Measurements from ENCODE around the gene CCDC178. TPM values are rescaled to one million over a fixed set of nuclear protein-coding genes. Genes with fewer than 3 reads are reported as not detected.
"Not testable (repeated sequence)": the region's sequence is repeated elsewhere in the genome, so short reads cannot be mapped to it uniquely, and the experiment has no call there.

Gene CCDC178
- total RNA-seq, 1 donor from 2014 or later: 1.9 TPM

DNA sequence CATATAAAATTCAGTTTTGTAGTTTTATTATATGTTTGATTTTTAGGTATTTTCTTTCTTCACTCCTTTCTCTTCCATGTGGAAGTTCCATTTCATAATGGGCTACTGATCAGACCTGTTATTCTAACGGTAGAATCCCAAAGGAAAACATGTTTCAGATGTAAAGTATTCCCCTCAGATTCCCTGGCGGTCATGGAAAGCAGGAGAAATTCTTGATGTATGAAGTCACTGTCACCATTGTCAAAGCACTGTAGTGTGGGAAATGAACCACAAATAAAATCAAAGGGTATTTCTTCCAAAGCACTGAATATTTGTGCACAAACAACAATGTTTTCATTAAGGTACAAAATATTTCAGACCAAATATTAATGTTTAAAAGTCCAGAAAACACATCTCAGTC, 430.4 kb downstream of the CCDC178 start:
- DNase-seq (ENCODE audit: low spot score): no peak

DNA sequence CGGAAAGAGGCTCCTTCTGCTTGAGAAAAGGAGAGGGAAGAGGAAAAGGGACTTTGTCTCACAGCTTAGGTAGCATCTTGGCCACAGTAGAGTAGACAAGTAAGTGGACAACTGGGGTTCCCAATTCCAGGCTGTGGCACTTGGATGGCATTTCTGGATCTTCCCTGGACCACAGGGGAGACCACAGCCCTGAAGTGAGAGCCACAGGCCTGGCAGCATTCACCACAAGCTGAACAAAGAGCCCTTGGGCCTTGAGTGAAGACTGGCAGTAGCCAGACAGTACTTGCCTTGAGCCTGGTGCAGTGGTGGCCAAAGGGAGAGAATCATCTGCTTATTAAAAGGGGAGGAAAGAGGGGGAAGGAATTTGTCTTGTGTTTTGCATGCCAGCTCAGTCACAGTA, 441.6 kb downstream of the CCDC178 start:
- DNase-seq (ENCODE audit: low spot score): no peak

DNA sequence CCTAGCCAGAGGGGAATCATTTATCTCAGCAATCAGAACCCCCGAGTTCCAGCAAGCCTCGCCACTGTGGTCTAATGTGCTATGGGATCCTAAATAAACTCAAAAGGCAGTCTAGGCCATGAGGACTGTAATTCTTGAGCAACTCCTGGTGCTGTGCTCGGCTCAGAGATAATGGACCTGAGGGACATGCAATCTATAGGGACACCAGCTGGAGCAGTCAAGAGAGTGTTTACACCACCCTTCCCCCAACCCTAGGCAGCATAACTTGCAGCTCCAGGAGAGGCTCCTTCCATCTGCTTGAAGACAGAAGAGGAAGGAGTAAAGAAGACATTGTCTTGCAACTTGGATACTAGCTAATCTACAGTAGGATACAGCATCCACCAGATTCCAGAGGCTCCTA, 442.2 kb downstream of the CCDC178 start:
- no peak for DNase-seq (ENCODE audit: low spot score)

DNA sequence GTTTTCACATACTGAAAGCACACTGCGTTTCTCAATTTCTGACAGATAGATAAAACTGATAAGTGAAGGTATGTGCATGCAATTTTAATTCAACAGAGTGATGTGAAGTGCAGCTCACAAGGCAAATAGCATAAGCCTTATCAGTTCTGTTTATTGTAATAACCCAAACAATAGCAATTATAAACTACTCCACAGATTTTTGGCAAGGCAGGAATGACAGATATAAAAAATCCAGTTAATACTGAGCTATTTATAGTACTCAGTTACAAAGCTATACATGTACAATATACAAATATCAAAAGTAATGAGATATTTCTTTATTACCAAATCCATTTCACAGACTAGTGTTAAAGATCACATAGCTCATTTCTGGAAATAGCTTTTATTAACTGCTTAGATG, 456.8 kb downstream of the CCDC178 start:
- no peak for DNase-seq (ENCODE audit: low spot score)

DNA sequence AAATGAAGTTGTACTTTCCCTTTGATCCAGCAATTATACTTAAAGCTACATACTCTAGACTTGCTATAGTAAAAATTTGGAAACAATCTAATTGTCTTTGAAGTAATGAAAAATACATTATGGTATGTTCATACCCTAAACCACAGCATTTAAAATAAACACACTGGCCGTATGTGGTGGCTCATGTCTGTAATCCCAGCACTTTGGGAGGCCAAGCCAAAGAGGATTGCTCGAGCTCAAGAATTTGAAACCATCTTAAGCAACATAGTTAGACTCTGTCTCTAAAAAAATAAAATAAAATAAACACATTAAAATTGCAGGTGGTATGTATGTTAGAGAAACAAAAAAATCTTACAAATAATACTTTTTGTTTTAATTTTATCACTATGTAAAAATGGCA, 459.6 kb downstream of the CCDC178 start:
- no peak for DNase-seq (ENCODE audit: low spot score)

DNA sequence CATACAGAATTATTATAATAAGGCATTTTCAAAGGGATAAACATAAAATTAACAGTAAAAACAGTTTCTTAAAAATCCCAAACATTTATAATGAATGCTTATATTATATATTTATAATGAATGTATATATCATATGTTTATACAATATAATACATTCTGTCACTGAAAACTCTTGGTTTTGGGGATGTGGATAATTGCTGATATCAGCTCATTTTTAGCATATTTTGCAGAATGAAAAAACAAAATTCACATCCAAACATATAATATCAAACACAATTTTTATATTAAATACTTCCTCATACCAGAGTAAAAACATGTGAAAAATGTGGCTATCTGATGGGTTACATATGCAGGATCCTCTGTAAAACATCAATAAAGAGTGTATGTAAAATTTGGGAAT, 465.0 kb downstream of the CCDC178 start:
- DNase-seq (ENCODE audit: low spot score): no peak

DNA sequence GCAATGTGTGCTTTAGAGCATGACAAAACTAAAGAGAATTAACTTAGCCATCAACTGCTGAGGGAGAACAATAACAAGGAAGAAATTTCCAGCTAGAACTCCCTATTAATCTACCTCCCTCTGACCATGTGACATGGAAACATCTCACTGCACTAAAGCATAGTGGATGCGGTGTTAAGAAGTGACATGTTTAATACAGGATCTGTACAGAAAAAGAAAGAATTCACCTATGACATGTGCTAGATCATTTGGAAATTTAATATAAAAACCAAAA, 465.4 kb downstream of the CCDC178 start:
- no peak for DNase-seq (ENCODE audit: low spot score)

DNA sequence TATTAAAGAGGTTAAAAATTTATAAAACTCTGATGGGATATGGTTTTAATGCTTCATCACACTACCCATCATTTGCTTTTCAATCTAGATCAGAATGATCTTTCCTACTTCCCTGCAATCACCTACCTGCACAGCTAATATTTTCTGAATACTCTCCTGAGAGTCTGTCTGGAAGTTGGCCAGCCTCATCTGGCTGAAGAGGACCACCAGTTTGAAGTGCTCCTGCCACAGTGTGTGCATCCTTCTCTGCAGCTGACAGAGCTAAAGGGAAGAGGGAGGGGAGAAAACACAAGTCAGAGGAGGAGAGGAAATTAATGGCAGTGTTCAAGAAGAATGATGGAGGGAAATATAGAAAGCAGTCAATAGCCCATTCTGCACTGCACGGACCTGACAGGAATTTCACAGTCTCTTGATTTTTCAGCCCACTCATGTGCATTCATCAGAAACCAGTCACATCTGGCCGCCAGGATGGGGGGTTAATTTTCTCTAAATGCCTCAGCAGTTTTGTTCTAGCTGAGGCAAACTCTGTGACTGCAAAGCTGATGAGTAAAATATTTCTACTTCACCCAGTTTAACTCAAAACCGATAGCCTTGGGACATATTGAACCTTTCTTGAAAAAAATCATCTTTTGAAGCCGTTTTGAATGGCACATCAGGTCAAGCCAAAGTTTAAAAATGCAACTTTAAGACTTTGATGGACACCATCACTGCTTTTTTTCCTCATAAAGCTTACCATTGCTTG, 465.9 kb downstream of the CCDC178 start:
- DNase-seq (ENCODE audit: low spot score): no peak

DNA sequence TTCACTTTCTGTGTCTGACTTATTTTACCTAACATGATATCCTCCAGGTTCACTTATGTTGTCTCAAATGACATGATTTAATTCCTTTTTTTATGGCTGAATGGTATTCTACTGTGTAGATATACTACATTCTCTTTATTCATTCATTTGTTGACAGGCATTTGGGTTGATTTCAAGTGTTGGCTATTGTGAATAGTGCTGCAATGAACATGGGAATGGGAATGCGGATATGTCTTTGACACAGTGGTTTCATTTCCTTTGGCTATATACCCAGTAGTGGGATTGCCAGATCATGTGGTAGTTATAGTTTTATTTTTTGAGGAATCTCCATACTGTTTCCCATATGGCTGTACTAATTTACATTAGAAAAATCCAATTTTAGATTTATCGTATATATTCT, 472.3 kb downstream of the CCDC178 start:
- DNase-seq (ENCODE audit: low spot score): no peak

DNA sequence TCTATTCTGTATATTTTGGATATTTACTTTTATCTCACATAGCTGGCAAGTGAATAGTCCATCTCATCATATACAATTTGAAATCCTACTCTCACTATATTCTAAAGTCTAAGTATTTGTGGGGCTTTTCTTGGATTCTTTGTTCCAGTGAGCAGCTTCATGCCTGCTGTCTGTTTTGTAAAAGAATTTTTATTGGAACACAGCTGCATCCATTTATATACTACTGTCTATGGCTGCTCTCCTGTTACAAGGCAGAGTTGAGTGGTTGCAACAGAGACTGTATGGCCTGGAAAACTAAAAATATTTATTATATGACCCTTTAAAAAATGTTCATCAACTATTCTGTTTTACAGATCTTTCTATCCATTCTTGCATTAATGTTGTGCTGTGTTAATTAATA, 474.4 kb downstream of the CCDC178 start:
- DNase-seq (ENCODE audit: low spot score): no peak

DNA sequence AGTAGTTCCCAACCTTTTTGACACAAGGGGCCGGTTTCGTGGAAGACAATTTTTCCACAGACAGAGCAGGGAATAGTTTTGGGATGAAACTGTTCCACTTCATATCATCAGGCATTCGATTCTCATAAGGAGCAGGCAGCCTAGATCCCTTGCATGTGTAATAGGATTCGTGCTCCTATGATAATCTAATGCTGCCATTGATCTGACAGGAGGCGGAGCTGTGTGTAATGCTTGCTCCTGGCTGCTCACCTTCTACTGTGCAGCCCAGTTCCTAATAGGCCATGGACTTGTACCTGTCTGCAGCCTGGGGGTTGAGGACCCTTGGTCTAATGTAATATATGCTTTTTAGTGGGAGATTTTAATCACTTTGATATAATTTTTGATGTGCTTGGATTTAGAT, 479.0 kb downstream of the CCDC178 start:
- no peak for DNase-seq (ENCODE audit: low spot score)

DNA sequence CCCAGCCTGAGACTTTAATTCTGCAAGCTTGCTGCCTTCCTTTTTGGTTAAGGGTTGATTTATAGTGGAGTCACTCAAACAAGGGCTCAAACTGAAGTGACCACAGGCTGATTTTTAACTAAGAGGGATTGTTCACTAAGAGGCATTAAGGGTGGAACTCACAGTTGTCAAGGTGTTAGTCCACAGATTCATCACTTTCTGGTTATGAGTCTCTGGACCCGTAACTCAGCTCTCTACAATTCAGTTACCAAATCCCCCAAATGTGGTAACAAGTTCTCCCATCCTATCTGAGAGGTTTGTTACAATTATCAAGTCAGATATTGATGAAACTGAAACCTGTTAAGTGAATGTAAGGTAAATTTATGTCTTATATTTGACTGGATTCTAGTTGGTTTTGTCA, 481.8 kb downstream of the CCDC178 start:
- DNase-seq (ENCODE audit: low spot score): no peak

DNA sequence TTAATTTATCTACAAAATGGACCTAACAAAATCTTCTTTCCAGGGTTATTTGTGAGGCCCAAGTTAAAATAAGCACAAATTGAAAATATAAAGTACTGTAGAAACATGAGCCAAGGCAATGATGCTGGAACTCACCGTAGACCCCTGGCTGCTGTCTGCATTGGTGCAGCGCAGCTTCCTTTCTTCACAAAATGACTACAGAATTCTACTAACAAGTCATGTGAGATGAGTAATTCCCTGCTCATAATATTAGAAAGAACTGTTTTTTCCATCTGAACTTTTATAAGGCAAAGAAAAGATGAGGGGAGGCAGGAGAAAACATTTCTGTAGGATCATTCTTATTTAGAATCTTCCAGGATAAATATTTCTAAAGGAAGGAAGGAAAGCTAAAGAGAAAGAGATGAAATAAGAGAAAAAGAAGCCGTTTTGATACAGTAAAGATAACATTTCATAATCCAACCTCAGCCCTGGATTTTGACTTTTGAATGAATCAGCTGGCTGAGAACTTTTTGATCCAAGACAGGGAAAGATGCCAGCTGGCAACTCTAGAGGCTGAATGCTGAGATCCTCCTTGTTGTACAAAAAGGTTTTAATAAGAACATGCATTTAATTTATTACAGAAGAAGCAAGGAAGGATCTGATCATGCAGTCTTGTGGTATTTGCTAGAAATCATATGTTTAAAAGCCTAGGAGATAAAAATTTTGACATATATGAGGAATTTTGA, 483.8 kb downstream of the CCDC178 start:
- no peak for DNase-seq (ENCODE audit: low spot score)

DNA sequence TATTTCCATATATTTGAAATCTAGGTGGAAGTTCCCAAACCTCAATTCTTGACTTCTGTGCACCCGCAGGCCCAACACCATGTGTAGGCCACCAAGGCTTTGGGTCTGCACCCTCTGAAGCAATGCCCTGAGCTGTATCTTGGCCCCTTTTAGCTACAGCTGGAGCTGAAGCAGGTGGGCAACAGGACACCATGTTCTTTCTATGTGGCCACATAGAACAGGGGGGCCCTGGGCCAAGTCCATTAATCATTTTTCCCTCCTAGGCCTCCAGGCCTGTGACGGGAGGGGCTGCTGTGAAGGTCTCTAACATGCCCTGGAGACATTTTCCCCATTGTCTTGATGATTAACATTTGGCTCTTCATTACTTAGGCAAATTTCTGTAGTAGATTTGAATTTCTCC, 488.2 kb downstream of the CCDC178 start:
- DNase-seq (ENCODE audit: low spot score): not testable (repeated sequence)

DNA sequence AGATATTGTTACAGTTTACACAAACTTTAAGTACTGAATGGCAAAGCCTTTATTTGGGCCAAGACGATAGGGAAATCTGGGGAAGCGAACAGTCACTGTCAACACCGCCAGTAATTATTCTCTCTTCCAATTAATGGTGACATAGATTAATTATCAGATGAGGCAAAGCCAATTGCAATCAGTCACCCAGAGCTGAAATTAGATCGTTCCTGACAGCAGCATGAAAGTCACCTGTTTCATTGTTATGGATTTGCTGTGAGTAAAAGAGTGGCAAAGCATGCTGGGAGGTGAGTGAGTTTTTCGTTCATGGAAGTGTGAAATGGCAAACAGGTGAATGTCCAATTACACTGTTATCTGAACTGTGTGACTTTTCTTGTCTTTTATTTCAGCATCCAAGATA, 502.9 kb downstream of the CCDC178 start:
- no peak for DNase-seq (ENCODE audit: low spot score)

DNA sequence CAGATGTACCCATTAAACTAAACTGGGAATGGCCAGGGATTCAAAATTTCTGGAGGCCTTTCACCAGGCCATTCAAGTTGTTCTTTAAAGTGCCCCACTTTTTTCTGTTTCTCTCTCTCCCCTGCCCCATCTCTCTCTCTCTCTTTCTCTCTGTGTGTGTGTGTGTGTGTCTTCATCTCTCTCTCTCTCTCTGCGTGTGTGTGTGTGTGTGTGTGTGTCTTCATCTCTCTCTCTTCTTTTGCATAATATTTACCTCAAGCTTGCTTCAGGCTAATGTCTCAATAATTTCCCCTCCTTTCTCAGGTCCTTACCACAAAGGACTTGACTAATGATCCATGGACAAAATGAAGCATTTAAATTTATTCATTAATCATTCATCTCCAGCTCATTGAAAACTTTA, 503.5 kb downstream of the CCDC178 start:
- DNase-seq (ENCODE audit: low spot score): no peak

DNA sequence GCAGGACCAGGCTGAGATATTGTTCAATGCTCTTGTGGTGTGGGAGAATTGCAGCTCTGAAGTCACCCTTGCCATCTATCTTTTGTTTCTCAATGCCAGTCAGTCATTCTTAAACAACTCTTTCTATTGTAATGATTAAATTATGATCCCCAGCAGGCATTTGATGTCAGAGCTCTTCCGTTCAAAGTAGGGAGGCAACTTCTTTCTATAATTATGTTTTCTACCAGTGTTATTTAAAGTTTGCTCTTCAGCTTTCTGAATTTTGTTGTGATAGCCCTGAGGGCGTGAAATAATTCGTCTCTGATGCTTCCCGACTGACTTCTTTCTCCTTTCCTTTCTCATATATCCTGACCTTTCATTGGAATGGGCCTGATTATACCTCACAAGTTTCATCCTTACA, 506.3 kb downstream of the CCDC178 start:
- no peak for DNase-seq (ENCODE audit: low spot score)

DNA sequence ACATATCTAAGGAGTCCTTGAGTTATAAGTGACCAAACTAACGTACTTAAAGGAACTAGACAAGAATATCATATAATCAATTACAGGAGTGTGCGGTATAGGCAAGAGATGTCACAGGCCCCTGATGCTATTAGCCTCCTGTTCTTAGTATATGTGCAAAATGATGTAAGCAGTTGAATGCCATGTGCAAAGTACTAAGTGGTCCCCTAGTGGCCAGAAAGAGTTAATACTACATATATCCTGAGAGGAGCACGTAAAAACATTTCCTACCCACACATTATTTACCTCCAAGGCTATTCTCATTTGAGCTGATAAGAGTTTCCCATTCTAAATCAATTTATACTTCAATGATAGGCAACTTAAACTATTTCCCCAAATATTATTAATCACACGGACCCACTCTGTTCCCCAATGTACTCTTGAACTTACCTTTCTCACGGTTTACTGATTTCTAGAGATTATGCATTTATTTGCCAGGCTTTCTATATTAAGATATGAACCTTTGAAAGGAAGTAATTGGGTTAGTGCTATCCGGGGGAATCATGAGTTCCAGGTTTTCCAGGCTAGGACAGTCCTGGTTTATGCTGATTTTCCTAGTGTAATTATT, 509.7 kb downstream of the CCDC178 start:
- no peak for DNase-seq (ENCODE audit: low spot score)

DNA sequence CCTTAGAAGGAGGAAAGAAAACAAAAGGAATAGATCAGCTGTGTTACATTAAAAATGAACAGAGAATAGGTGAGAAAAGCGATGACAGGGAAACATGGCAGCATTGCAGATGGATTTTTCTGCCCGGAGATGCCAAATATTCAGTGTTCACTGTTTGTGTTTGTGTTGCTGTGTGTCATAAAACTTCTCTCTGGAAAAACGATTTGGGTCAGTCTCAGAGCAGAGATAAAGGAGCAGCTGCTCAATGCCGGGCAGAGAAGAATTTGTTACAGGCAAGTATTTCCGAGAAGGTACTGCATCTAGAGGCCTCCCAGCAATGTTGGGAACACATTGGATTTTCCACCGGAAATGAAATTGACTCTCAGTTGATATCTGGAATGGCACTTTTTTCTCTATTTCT, 511.3 kb downstream of the CCDC178 start:
- DNase-seq (ENCODE audit: low spot score): no peak

DNA sequence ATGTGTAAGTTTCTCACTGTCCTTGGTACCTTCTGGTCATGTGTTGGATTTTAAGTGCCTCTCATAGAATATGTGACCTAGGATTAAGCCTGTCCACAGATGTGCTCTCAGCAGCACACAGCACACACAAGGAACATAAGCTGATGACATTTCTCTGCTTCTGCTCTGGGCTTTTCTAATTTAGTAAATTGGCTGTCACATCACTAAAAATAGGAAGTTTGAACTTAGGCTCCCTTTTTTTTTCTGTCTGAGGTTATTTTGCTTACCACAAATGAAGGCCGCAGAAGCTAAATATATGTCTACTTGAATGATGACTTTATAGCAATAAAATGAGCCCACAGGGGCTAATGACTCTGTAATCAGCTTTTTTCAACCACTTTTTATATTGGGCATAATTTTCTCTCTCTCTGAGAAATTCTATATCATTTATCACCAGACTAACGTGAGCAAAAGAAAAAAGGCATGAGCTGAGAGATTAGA, 517.5 kb downstream of the CCDC178 start:
- DNase-seq (ENCODE audit: low spot score): no peak

DNA sequence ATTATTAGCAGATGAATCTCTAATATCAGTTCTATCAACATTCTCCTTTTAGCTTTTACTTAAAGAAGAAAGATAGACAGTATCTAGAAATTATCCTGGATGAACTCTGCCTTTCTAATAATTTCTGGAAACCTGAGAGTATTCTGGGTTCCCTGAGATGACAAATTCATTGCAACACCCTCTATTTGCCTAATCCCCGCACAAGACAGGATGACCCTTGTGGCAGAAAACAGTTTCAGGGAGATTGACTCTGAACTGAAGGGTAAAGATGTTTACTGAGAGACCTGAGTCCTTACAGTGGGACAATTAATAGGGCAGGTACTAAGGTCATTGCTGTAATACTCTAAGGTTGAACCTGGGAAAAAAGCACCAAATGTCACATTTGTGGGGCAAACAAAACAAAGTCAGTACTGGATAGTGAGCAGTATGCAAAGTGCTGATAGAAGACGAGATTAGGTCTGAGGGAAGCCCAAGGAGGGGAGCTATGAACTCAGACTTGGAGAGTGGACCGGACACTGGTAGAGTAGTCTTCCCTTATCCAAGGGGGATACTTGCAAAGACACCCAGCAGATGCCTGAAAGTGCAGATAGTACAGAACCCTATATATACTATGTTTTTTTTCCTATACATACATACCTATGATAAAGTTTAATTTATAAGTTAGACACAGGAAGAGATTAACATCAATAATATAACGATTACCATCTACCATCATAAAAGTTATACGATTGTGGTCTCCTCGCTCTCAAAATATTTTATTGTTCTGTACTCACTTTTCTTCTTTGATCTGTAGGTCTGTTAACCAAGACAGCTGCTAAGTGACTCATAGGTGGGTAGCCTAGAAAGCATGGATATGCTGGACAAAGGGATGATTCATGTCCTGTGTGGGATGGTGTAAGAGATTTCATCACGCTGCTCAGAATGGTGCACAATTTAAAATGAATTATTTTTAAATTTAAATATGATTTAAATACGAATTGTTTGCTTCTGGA, 519.4 kb downstream of the CCDC178 start:
- no peak for DNase-seq (ENCODE audit: low spot score)

DNA sequence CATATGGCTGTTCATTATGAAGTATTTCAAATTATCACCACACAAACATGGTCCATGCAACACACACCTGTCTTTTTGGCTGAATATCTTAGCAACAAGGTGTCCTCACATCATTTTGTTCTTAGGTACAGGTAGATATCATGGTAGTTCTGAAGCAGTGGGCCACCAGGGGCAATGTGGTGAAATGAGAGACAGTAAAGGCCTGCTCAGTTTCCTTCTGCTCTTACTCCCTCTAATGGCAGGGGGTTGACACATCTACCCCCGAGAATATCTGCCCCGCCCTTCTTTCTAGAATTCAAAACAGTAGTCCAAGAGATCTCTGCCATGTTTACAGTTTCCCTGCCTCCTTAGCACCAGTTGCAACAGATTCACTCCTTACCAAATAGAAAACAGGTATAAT, 520.7 kb downstream of the CCDC178 start:
- DNase-seq (ENCODE audit: low spot score): no peak

Measured in ureter (tissue), 1 donor.